Measurements from ENCODE around the gene HUNK.

DNA sequence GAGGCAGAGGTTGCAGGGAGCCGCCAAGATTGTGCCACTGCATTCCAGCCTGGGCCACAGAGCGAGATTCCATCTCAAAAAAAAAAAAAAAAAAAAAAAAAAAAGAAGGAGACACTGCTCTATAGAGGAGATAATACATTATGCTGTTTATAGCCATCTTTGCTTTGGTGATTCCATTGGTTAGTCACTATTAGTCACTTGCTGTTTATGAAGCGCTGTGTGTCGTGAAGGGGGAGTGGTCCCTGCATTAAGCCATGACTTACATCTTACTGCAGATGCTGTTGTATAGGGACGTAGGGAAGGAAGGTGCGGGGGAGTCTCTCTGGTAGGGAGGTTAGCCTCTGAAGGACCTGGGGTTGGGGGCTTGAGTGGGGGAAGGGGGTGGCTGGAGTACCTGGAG lies 48.3 kb downstream of the HUNK start:
- no peak for TF ChIP-seq POLR2AphosphoS5 (IDR thresholded peaks at IDR 0.05; ENCODE audit: low read depth, low read length)
- TF ChIP-seq, protein P1, sequence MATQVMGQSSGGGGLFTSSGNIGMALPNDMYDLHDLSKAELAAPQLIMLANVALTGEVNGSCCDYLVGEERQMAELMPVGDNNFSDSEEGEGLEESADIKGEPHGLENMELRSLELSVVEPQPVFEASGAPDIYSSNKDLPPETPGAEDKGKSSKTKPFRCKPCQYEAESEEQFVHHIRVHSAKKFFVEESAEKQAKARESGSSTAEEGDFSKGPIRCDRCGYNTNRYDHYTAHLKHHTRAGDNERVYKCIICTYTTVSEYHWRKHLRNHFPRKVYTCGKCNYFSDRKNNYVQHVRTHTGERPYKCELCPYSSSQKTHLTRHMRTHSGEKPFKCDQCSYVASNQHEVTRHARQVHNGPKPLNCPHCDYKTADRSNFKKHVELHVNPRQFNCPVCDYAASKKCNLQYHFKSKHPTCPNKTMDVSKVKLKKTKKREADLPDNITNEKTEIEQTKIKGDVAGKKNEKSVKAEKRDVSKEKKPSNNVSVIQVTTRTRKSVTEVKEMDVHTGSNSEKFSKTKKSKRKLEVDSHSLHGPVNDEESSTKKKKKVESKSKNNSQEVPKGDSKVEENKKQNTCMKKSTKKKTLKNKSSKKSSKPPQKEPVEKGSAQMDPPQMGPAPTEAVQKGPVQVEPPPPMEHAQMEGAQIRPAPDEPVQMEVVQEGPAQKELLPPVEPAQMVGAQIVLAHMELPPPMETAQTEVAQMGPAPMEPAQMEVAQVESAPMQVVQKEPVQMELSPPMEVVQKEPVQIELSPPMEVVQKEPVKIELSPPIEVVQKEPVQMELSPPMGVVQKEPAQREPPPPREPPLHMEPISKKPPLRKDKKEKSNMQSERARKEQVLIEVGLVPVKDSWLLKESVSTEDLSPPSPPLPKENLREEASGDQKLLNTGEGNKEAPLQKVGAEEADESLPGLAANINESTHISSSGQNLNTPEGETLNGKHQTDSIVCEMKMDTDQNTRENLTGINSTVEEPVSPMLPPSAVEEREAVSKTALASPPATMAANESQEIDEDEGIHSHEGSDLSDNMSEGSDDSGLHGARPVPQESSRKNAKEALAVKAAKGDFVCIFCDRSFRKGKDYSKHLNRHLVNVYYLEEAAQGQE (IDR thresholded peaks at IDR 0.05; ENCODE audit: insufficient read depth in 1 of 2, low read depth in 2 of 2, low read length in 2 of 2) = no peak
